GM20431 (cell line): Measurements from ENCODE around the gene CHST7.
"Not testable (repeated sequence)": the region's sequence is repeated elsewhere in the genome, so short reads cannot be mapped to it uniquely, and the experiment has no call there.

Experiments used
- in situ Hi-C: fragments of 300-500 bp; cut with MseI, MboI; formaldehyde crosslinking; loops from one replicate; pipeline ENCODE4 v1.15.0; 2020; ENCODE audit warnings: low sequenced_read_pairs; ENCODE audit not compliant: unreplicated experiment

CHST7 gene, protein sequence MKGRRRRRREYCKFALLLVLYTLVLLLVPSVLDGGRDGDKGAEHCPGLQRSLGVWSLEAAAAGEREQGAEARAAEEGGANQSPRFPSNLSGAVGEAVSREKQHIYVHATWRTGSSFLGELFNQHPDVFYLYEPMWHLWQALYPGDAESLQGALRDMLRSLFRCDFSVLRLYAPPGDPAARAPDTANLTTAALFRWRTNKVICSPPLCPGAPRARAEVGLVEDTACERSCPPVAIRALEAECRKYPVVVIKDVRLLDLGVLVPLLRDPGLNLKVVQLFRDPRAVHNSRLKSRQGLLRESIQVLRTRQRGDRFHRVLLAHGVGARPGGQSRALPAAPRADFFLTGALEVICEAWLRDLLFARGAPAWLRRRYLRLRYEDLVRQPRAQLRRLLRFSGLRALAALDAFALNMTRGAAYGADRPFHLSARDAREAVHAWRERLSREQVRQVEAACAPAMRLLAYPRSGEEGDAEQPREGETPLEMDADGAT

DNA sequence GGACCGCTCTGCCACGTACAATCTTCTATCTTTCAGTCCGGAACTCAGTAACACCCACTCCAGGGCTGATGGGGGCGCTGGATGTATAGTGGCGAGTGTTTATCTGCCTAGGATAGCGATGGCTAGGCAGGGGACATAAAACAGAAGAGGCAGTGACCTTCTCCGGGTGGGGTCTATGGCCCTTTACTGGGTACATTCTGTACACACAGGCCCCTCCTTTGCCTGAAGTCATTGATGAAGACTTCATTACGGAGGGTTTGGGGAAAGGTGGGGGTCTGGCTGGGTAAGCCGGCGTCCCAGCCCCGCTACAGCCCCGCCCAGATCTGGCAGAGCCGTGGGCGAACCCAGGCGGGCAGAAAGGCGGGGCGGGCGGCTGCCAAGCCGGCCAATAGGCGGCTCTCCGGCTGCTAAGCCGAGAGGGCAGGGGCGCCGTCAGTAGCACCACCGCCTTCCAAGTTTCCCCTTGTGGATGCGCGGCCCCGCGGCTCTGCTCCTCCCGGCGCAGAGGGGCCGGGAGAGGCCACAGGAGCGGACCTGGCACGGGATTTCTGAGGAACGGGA, at the start of gene CHST7:
Gene CHST7, plus strand, starts transcription at position 435 of the 561 bp plus-strand sequence. CDS start 167 bp downstream, outside the sequence.
- in situ Hi-C loops = no loop called here

DNA sequence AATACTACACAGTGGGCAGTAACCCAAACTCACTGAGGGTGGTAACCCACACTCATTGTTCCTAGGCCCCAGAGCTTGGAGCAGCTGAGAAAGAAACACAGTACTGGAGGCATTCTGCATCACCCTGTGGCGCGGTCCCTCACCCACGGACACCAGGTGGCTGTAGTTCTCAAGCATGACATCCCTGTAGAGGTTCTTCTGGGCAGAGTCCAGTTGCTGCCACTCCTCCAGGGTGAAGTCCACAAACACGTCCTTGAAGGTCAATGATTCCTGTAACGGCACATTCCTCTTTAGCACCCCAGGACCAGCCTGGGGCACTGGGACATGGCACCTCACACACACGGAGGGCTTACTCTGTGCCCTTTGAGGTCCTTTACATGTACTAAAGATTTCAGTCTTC, 44.9 kb upstream of the CHST7 start:
- in situ Hi-C loops = not testable (repeated sequence)

DNA sequence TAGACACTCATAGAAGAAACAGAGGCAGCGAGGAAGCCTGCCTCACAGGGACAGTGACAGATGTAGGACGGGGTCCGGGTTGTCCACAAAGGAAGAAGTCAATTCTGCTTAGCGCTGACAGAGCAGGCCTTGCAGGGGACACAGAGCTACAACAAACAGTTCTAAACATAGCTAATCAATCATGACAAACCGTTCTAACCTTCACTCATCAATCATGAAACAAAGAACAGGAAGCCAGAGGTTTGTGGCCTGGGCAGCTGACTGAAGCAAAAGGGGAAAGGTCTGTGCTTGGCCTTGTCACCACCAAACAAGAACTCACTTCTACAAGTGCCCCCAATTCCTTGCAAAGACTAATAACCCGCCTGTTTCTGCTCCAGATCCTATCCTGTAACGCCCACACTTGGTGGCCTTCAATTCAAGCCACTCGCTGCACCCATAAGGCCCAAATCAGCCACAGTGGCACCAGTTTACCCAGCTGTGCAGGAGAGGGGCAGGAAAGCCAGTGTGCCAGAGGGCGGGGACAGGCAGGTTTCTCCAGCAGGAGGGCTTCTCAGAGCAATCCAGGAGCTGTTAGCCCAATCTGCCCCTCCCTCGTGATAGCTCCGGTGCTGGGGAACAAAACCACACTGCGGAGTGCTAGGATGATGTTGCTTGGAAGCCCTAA, 43.7 kb upstream of the CHST7 start:
- in situ Hi-C loops = not testable (repeated sequence)

DNA sequence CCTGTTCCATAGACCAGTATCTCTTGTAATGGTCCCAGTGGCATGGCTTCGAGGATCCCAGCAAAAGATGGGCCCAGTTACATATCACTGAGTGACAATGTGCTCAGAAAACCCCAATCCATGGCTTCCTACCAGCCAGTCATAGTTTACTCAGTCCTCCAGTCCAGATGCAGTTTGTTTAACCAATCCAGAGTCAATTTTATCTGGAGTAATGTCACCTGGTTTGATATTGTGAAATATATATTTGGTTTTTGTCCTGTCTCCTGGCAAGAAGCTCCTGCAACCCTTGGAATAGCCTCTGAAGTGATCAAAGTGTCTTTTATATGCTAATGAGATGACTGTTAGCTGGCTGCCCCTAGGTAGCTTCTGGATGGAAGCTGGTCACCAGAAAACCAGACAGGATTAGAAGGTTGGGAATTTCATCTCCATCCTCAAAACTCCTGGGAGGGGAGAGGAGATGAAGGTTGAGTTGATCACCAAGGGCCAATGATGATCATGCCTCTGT, 43.1 kb upstream of the CHST7 start:
- in situ Hi-C loops = not testable (repeated sequence)

DNA sequence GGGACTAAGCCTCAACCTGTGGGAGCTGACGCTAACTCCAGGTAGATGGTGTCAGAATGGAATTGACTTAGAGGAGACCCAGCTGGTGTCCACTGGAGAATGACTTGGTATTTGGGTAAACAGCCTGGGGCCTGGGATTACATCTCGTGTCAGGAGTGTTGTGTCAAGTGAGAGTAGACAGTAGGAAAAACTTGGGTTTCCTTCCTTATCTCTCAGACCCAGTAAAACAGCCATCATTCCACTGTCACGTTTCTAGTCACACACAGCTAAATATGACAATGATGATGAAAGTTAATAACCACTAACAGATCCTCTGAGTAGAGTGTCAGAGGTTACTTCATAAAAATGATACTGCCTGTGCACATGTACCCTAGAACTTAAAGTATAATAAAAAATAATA, 42.1 kb upstream of the CHST7 start:
- in situ Hi-C loops = no loop called here

DNA sequence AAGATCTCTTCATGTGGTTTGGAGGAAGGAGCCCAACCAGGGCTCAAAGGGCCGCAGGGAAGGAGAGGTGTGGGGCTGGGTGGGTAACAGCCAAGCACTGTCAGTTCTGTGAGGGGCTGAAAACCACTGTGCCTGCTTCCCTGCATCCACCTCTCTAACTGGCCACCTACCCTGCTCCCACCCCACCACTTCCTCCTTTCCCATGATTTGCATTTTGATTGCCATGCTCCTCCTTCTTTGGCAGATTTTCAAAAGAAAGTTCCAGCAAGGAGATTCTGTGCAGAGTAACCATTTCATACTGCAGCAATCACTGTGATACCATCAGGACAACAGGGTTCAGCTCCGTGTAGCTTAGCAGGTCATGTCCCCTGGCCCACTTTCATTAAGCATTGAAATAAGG, 30.1 kb upstream of the CHST7 start:
- in situ Hi-C loops = no loop called here

DNA sequence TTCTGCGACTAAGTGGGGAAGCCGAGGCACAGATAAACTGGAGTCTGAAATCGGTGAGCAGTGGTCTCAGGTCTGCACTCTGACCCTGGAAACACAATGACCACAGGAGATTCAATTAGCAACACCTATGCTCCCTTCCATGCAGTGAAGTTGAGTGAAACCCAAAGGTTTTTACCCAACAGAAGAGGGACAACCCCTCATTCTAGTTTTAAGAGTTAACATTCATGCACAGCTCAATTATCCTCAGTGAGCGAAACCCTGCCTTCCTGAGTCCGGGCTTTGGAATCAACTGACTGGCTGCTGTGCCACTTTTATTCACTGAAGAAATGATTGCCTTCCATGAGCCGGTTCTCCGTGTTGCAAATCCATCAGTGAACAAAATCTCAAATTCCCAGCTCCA, 29.0 kb upstream of the CHST7 start:
- in situ Hi-C loops = not testable (repeated sequence)

DNA sequence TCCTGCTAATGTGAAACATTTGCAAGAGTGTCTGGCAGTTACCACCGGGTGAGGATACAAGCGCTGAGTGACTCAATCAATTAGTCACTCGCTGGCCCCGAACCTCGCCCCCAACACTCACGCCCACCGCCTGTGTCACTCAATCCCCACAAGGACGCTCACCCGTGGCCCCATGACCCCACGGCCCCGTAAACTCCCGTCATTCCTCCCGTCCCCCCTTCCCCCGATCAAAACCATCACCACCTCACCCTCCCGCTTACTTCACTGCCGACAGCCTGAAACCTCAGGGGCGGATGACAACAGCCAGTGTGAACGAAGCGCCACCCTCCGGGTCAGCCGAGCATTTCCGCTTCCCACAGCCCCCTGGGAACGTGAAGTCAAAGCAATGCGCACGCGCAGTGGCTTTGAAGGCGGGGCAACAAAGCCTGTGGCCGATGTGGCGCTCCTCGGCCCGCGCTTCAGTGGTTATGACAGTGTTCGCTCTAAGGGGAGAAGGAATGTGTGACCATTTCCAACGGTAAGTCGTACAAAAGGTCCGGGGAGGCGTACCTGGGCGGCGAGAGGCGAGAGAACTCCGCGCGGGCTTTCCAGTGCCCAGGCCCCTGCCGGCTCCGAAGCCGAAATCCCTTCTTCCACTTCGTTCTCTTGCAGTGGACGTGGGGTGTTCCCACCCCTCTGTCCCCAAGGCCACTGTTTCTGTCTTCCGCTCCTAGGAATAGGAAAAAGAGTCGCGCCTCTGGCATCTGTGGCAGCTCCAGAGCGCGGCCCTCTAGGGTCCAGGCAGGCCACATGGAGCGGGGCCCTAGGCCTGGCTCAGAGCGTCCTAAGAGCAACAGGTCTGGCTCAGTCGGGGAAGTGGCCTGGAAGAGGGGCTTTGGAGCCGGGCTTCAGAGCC, 28.2 kb upstream of the CHST7 start, which contains the start of gene ZNF674:
Gene ZNF674, minus strand, starts transcription at position 311 of the 895 bp plus-strand sequence. CDS start 3,334 bp downstream, outside the sequence.
- in situ Hi-C loops = no loop called here

DNA sequence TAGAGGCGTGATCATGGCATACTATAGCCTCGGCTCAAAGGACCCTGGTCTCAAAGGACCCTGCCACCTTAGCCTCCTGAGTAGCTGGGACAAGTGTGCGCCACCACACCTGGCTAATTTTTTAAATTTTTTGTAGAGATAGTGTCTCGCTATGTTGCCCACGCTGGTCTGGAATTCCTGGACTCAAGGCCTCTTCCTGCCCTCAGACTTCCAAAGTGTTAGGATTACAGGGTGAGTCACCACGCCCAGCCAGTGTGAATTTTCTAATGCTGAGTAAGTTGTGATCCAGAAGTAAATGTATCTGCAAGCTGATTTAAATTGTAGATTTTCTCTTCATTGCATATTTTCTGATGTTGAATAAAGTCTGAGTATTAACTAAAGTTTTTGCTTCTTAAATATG, 25.7 kb upstream of the CHST7 start:
- in situ Hi-C loops = no loop called here

DNA sequence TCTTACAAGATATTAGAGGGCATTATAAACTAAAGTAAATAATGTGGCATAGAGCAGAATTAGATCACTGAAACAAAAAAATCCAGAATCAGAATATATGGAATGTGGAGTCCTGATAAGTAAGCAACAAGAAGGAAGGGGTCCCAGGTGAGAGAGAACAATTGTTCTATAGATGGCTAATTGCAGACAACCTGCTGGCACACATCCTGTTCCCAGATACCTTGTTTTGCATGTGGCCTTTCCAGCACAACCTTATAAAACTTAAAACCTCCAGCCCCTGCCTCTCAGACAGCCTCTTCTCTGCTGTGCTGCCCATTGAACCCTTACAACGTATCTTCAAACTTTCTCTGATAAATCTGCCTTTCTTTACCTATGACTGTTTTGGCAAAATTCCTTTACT, 23.7 kb upstream of the CHST7 start:
- in situ Hi-C loops = no loop called here

DNA sequence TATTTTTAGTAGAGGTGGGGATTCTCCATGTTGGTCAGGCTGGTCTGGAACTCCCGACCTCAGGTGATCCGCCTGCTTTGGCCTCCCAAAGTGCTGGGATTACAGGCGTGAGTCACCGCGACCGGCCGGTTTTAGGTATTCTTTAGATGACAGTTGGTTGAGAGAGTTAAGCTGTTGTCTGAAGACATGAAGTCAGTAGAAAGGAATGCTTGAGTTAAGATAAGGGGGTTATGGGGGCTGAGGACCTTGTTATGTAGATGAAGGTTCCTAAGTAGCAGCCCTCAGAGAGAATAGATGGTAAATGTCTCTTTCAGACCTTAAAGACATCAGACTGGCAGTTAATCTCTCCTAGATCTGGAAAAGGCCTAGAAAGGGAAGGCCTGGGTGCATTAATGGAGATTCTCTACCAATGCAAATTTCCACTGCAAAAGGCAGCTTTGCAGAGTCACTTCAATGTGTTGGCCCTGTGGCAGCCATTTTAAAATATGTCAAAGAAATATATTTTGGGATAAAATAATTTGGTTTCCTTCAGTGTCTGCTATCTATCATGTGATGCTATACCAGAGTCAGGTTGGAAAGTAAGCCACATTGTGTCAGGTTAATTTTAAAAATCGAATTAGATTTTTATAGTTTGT, 22.0 kb upstream of the CHST7 start:
- in situ Hi-C loops = no loop called here

DNA sequence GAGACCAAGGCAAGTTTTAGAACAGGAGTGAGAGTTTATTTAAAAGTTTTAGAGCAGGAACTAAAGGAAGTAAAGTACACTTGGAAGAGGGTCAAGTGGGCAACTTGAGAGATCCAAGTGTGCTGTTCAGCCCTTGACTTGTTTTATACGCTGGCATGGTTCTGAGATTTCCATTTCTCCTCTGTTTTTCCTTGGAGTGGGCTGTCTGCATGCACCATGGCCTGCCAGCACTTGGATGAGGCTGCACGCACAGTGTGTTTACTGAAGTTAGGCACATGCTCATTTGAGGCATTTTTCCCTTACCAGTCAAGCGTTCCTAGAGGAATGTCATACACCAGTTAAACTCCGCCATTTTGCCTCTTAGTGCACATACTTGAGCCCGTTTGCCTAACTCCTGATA, 19.6 kb upstream of the CHST7 start:
- in situ Hi-C loops = no loop called here

DNA sequence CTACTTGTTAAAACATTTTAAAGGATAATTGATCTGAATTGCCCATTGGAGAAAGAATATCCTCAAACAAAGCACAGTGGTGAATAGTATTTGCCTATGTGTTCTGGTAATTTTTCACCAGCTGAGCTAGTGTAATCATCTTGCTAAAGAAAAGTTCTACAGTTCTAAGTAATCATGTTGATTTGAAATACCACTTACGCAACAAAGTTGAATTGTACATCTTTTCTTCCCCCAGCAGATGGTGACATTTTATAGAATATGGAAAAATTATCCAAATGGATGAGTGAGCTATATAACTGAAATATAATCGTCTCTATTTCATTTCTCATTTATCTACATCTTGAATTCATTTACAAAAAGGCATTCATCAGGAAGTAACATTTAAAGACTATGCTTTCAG, 18.6 kb upstream of the CHST7 start:
- in situ Hi-C loops = no loop called here

DNA sequence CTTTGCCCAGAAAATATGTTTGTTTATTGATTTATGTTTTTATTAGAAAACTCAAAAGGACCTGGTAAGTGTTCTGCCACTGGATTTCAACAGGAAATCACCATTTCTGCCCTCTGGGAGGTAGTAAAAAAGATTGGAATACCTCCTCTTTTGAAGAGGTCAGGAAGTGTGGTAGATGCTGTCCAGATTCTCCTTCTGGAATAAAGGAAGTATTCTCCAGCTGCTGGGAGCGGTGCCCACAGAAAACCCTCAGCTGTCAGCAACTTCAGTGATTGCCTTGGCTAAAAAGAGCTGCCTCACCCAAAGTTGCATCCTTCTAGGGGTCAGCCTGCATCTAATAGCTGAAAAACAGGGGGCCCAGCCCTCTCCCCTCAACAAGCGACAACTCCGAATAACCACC, 14.5 kb upstream of the CHST7 start:
- in situ Hi-C loops = no loop called here

DNA sequence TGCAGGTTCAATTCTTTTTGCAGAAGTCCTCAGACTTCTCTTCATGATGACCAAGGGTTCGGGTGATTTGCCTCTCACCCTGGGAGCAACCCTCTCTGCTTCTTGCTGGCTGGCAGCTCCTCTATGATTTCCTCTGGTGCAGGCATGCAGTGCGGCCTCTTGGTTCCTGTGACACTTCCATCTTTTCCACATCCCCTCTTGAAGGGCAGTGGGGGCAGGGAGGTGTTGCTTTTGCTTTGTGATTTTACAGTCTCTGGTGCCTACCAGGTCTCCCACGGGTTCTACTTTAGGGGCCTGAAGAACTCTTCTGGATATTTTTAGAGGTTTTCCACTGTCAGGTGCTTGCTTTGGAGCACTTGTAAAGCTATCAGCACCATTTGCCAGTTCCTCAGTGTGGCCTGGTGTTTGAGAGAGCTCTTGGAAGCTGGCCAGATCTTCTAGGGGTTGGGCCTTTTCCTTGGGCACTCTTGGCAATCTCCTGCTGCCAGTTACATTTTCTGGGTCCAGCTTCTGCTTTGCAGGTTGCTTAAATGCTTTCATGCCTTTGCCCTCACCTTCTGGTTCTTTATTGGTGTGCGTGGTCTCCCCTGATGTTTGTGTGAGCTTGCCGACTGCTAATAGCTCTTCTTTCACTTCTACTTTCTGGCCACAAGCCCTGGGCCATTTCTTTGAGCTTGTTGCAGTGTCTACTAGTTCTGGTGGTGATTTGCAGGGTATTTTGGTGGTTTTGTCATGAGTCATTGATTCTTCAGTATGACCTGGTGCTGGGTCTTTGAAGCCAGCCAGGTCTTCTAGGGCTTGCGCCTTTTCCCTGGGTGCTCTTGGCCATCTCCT, 11.5 kb upstream of the CHST7 start:
- in situ Hi-C loops = no loop called here

DNA sequence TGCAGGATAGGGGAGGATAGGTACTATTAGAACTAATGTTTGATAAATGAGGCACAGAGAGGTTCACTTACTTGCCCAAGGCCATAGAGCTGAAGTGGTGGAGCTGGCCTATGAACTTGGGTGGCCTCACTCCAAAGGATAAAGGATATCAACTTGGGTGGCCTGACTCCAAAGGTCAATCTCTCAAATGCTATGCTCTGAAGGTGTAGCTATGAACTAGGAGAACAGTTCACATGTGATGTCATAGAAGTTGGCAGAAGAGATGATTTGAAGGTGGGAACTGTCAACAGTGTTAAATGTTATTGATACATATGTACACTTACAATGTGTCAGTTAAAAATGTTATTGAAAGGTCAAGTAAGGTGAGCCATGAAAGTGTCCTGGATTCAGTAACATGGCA, 6.2 kb upstream of the CHST7 start:
- in situ Hi-C loops = no loop called here

DNA sequence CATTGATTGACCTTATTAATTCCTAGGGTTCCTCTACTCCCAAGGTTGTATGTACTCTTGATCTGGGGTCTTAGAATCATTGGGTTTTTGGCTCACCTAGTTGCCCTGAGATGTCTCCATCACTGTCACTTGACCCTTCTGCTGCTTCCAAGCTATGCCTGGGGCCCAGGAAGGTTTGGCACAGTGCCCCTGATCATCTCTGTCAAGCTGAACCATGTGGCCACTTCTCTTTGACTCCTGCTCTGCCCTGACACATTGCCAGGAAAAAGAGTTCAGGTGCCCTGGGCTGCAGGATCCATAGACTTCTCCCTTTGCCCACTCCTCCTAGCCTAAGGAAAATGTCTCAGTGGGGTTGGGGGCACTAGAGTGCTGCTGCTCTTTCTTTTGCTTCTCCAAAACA, 3.9 kb upstream of the CHST7 start:
- in situ Hi-C loops = no loop called here
